Activated CD8-positive, alpha-beta T cell treated with anti-CD3 and anti-CD28 coated beads for 36 hours (primary cell): ENCODE data around the gene FOXP1. TPM values are rescaled to one million over a fixed set of nuclear protein-coding genes. Genes with fewer than 3 reads are reported as not detected.

ENCODE experiments used
- ATAC-seq: fragments of 200-7000 bp; cut with Tn5 transposase; one replicate; pipeline ENCODE4 v1.10.0; 2021; ENCODE audit warnings: mild to moderate bottlenecking, moderate library complexity
- CTCF ChIA-PET: fragments of 350-600 bp; sonication (Branson Sonifier 250); formaldehyde crosslinking; loops from one replicate; lab custom pipeline; 2021; ENCODE audit warnings: antibody characterized with exemption; lab: Charles Lee
- POLR2A ChIA-PET: fragments of 350-600 bp; sonication (Branson Sonifier 250); formaldehyde crosslinking; loops from one replicate; lab custom pipeline; 2021; ENCODE audit warnings: antibody characterized with exemption; lab: Charles Lee
- DNase-seq: peaks from one replicate; pipeline ENCODE4 v3.0.0-alpha.2; 2020
- H3K27ac Mint-ChIP-seq: one replicate; pipeline ENCODE4 v1.8.0; 2021; ENCODE audit warnings: mild to moderate bottlenecking, mixed read lengths
- H3K27me3 Mint-ChIP-seq: one replicate; pipeline ENCODE4 v1.8.0; 2021; ENCODE audit warnings: mixed read lengths
- H3K36me3 Mint-ChIP-seq: one replicate; pipeline ENCODE4 v1.8.0; 2021; ENCODE audit warnings: low read depth, mixed read lengths
- H3K4me1 Mint-ChIP-seq: one replicate; pipeline ENCODE4 v1.8.0; 2021; ENCODE audit warnings: low read depth, mixed read lengths
- H3K4me3 Mint-ChIP-seq: one replicate; pipeline ENCODE4 v1.8.0; 2021; ENCODE audit warnings: mild to moderate bottlenecking, moderate library complexity, mixed read lengths
- H3K9me3 Mint-ChIP-seq: one replicate; pipeline ENCODE4 v1.8.0; 2021; ENCODE audit warnings: mixed read lengths
- CTCF ChIP-seq: fragments of 200-600 bp; IDR thresholded peaks from one replicate; pipeline ENCODE4 v1.8.0; 2022; ENCODE audit warnings: antibody characterized with exemption, mild to moderate bottlenecking
- intact Hi-C: fragments of 100-400 bp; cut with micrococcal nuclease; formaldehyde crosslinking; loops from one replicate; pipeline ENCODE4 v1.10.0; 2022
- total RNA-seq, 2 experiments: library from RNA; stranded (reverse); gene quantifications; one replicate each; pipeline ENCODE4 v1.2.3, GENCODE V29; 2021

FOXP1 gene
- total RNA-seq, 2 experiments from 2014 or later = 145 to 153 TPM

GRCh38 chr3:71579326-71579934, 4.1 kb downstream of the FOXP1 start:
- Mint-ChIP-seq H3K27ac (peak overlapping the region; percentile 93), H3K4me1 (peaks cover 31% of the 10 kb centered on the region), H3K36me3 (peaks cover 28% of the 10 kb centered on the region), H3K4me3 (peak overlapping the region; percentile 84), H3K9me3 (no peaks in the 10 kb centered on the region), H3K27me3 (no peaks in the 10 kb centered on the region)
- no peak for TF ChIP-seq CTCF
- intact Hi-C loops = no loop called here
- CTCF ChIA-PET = interaction anchor here (1.7 kb wide), 1 partner anchor 271 kb away, joined by 5 read pairs; no protein-coding TSS in a partner anchor
- DNase-seq = no peak
- POLR2A ChIA-PET = interaction anchor here (0.7 kb wide), 1 partner anchor 30 kb away, joined by 3 read pairs; no protein-coding TSS in a partner anchor
- no peak for ATAC-seq

GRCh38 chr3:71578054-71578751, 5.3 kb downstream of the FOXP1 start:
- no peak overlapping the region for H3K27ac Mint-ChIP-seq

GRCh38 chr3:71577011-71577410, 6.5 kb downstream of the FOXP1 start:
- no peak for TF ChIP-seq CTCF
- peaks cover 21% of the 10 kb centered on the region for H3K36me3 Mint-ChIP-seq
- no peaks in the 10 kb centered on the region for H3K27me3 Mint-ChIP-seq
- POLR2A ChIA-PET = no interaction called here
- intact Hi-C loops = no loop called here
- no peak overlapping the region for H3K4me3 Mint-ChIP-seq
- DNase-seq (no peak), ATAC-seq (no peak)
- H3K27ac Mint-ChIP-seq = no peak overlapping the region
- no peaks in the 10 kb centered on the region for H3K9me3 Mint-ChIP-seq
- peaks cover 31% of the 10 kb centered on the region for H3K4me1 Mint-ChIP-seq
- CTCF ChIA-PET = no interaction called here

More at GRCh38 chr3:71578054-71578751, 5.3 kb downstream of the FOXP1 start:
- DNase-seq = no peak
- no peaks in the 10 kb centered on the region for H3K9me3 Mint-ChIP-seq
- ChIA-PET CTCF (no interaction called here), POLR2A (interaction anchor here (0.6 kb wide), 2 partner anchors 22 to 595 kb away, joined by 3 read pairs; no protein-coding TSS in a partner anchor)
- no peak for ATAC-seq
- no peak overlapping the region for H3K4me3 Mint-ChIP-seq
- intact Hi-C loops = no loop called here
- peaks cover 28% of the 10 kb centered on the region for H3K36me3 Mint-ChIP-seq
- TF ChIP-seq CTCF = no peak
- no peaks in the 10 kb centered on the region for H3K27me3 Mint-ChIP-seq
- H3K4me1 Mint-ChIP-seq = peaks cover 31% of the 10 kb centered on the region

GRCh38 chr3:71575433-71575832, 8.1 kb downstream of the FOXP1 start:
- no peak for ATAC-seq
- no peak for TF ChIP-seq CTCF
- POLR2A ChIA-PET = interaction anchor here (0.7 to 1.0 kb wide), 2 partner anchors 9 to 260 kb away, joined by 4 to 5 read pairs; no protein-coding TSS in a partner anchor
- no peaks in the 10 kb centered on the region for H3K27me3 Mint-ChIP-seq
- no peak overlapping the region for H3K27ac Mint-ChIP-seq
- intact Hi-C loops = no loop called here
- no peak for DNase-seq
- H3K4me1 Mint-ChIP-seq = peaks cover 25% of the 10 kb centered on the region
- no peaks in the 10 kb centered on the region for H3K9me3 Mint-ChIP-seq
- H3K4me3 Mint-ChIP-seq = no peak overlapping the region
- CTCF ChIA-PET = no interaction called here
- peaks cover 18% of the 10 kb centered on the region for H3K36me3 Mint-ChIP-seq

GRCh38 chr3:71573181-71573580, 10.3 kb downstream of the FOXP1 start:
- Mint-ChIP-seq H3K27me3 (no peaks in the 10 kb centered on the region), H3K9me3 (no peaks in the 10 kb centered on the region), H3K36me3 (peaks cover 18% of the 10 kb centered on the region), H3K27ac (no peak overlapping the region), H3K4me3 (no peak overlapping the region), H3K4me1 (peaks cover 9% of the 10 kb centered on the region)
- DNase-seq (no peak), ATAC-seq (no peak)
- CTCF ChIA-PET = interaction anchor here (0.6 to 0.8 kb wide), 3 partner anchors 50 to 264 kb away, joined by 3 read pairs; no protein-coding TSS in a partner anchor
- intact Hi-C loops = no loop called here
- POLR2A ChIA-PET = interaction anchor here (0.5 to 0.9 kb wide), 3 partner anchors 18 to 185 kb away, joined by 3 to 5 read pairs (median 3); no protein-coding TSS in a partner anchor
- TF ChIP-seq CTCF = no peak
